Neuronal stem cell (in vitro differentiated cells): ENCODE data around the gene CROCC2.
A peak's percentile ranks its signal among the peaks of the same experiment; 100 is the strongest.

Experiments used
- DNase-seq: peaks from one replicate; pipeline ENCODE4 v3.0.0-alpha.2; 2013; ENCODE audit warnings: low spot score
- H2AFZ ChIP-seq: one replicate; pipeline ENCODE4 v1.6.1; 2013; ENCODE audit warnings: mild to moderate bottlenecking, low read length, inconsistent platforms
- H2AK5ac ChIP-seq: 2 replicates; pipeline ENCODE4 v1.6.1; 2013; ENCODE audit warnings: low read depth, mild to moderate bottlenecking, inconsistent platforms, low read length, moderate library complexity, mixed read lengths
- H2BK120ac ChIP-seq: 2 replicates; pipeline ENCODE4 v1.6.1; 2013; ENCODE audit warnings: low read depth, mild to moderate bottlenecking, inconsistent platforms, low read length, moderate library complexity, mixed read lengths
- H2BK12ac ChIP-seq: one replicate; pipeline ENCODE4 v1.6.1; 2013; ENCODE audit warnings: low read length, inconsistent platforms
- H2BK15ac ChIP-seq: 2 replicates; pipeline ENCODE4 v1.6.1; 2013; ENCODE audit warnings: mild to moderate bottlenecking, low read length, inconsistent platforms, mixed read lengths
- H2BK5ac ChIP-seq: one replicate; pipeline ENCODE4 v1.6.1; 2013; ENCODE audit warnings: inconsistent platforms, mild to moderate bottlenecking, low read length, moderate library complexity
- H3K14ac ChIP-seq: one replicate; pipeline ENCODE4 v1.6.1; 2013; ENCODE audit warnings: low read length, inconsistent platforms
- H3K18ac ChIP-seq: 2 replicates; pipeline ENCODE4 v1.6.1; 2013; ENCODE audit warnings: low read length, inconsistent platforms
- H3K23ac ChIP-seq: 2 replicates; pipeline ENCODE4 v1.6.1; 2013; ENCODE audit warnings: low read depth, mild to moderate bottlenecking, mixed read lengths, low read length, inconsistent platforms; ENCODE audit not compliant: poor library complexity
- H3K27ac ChIP-seq: replicated peaks from 3 replicates; pipeline ENCODE4 v1.5.1; 2013; ENCODE audit warnings: low read length, inconsistent platforms
- H3K27me3 ChIP-seq, 3 experiments: 2 replicates each; pipeline ENCODE4 v1.6.1; 2013; ENCODE audit warnings: low read length in 3 of 3, mild to moderate bottlenecking in 2 of 3, inconsistent platforms in 1 of 3, low read depth in 1 of 3, mixed read lengths in 1 of 3, moderate library complexity in 1 of 3; ENCODE audit not compliant: control insufficient read depth in 3 of 3, insufficient read depth in 3 of 3
- H3K36me3 ChIP-seq, 2 donors: replicated peaks in 1 of 2; 2 replicates each; pipeline ENCODE4 v1.6.1; 2013; ENCODE audit warnings: low read length in 2 of 2; ENCODE audit not compliant: control insufficient read depth in 2 of 2, insufficient read depth in 2 of 2
- H3K4ac ChIP-seq: 2 replicates; pipeline ENCODE4 v1.6.1; 2013; ENCODE audit warnings: inconsistent platforms, mild to moderate bottlenecking, low read length, moderate library complexity
- H3K4me1 ChIP-seq, 2 donors: 1 replicate in 1 of 2; 2 replicates in 1 of 2; pipeline ENCODE4 v1.6.1; 2013; ENCODE audit warnings: low read length in 2 of 2, low read depth in 1 of 2; ENCODE audit not compliant: control insufficient read depth in 2 of 2, insufficient read depth in 1 of 2
- H3K4me2 ChIP-seq: one replicate; pipeline ENCODE4 v1.6.1; 2013; ENCODE audit warnings: mild to moderate bottlenecking, low read length, inconsistent platforms; ENCODE audit not compliant: insufficient read depth, poor library complexity, severe bottlenecking
- H3K4me3 ChIP-seq, 2 donors: 2 replicates each; pipeline ENCODE4 v1.5.1; 2013; ENCODE audit warnings: low read length in 2 of 2, mild to moderate bottlenecking in 2 of 2, inconsistent platforms in 1 of 2, moderate library complexity in 1 of 2
- H3K79me1 ChIP-seq: one replicate; pipeline ENCODE4 v1.6.1; 2013; ENCODE audit warnings: low read depth, mild to moderate bottlenecking, inconsistent platforms, low read length, moderate library complexity
- H3K9ac ChIP-seq: one replicate; pipeline ENCODE4 v1.6.1; 2013; ENCODE audit warnings: mild to moderate bottlenecking, low read depth, low read length, inconsistent platforms; ENCODE audit not compliant: poor library complexity
- H3K9me3 ChIP-seq, 2 donors: replicated peaks in 1 of 2; 2 replicates each; pipeline versions ENCODE3 to v1.6.1; 2013; ENCODE audit warnings: low read length in 2 of 2, mild to moderate bottlenecking in 2 of 2, inconsistent platforms in 1 of 2, low read depth in 1 of 2, mixed read lengths in 1 of 2, moderate library complexity in 1 of 2; ENCODE audit not compliant: control insufficient read depth in 2 of 2, insufficient read depth in 1 of 2
- H4K8ac ChIP-seq: one replicate; pipeline ENCODE4 v1.6.1; 2013; ENCODE audit warnings: low read depth, mild to moderate bottlenecking, inconsistent platforms, low read length, moderate library complexity
- H4K91ac ChIP-seq: one replicate; pipeline ENCODE4 v1.6.1; 2013; ENCODE audit warnings: low read length, low read depth, mild to moderate bottlenecking, inconsistent platforms; ENCODE audit not compliant: poor library complexity
- WGBS, 2 donors: extraction: QIAGEN DNeasy Blood & Tissue Kit; methylation state at CpG; one replicate each; pipeline ENCODE4 v1.1.7; 2013; ENCODE audit warnings: missing lambda C conversion rate in 2 of 2, mixed read lengths in 1 of 2; ENCODE audit not compliant: insufficient read length in 2 of 2, insufficient replicate concordance in 1 of 2; ENCODE audit errors: extremely low coverage in 2 of 2; 5-methylcytosine and 5-hydroxymethylcytosine counted together

The CROCC2 gene

GRCh38 chr2:241035818-241036396 is 129.8 kb downstream of the CROCC2 start:
- peak overlapping the region in 1 of 2 donors; percentile 74 for H3K4me3 ChIP-seq
- no peaks in the 10 kb centered on the region for H3K36me3 ChIP-seq
- no peak overlapping the region for H2BK12ac ChIP-seq
- H3K79me1 ChIP-seq = no peaks in the 10 kb centered on the region
- no peak overlapping the region for H3K4ac ChIP-seq
- no peak overlapping the region for H4K91ac ChIP-seq
- H3K14ac ChIP-seq = no peak overlapping the region
- no peak overlapping the region for H2BK120ac ChIP-seq
- H3K9ac ChIP-seq = no peak overlapping the region
- no peaks in the 10 kb centered on the region for H3K9me3 ChIP-seq
- no peak overlapping the region for H3K27ac ChIP-seq
- H3K4me2 ChIP-seq = peak overlapping the region; percentile 91
- H2BK5ac ChIP-seq = peak overlapping the region; percentile 66
- no peak overlapping the region for H4K8ac ChIP-seq
- peak overlapping the region; percentile 95 for H3K18ac ChIP-seq
- peak overlapping the region; percentile 81 for H2AK5ac ChIP-seq
- H2AFZ ChIP-seq = peak overlapping the region; percentile 61
- no CpG with 5 or more reads among the region's 39 CpGs for WGBS, 2 donors
- H3K27me3 ChIP-seq = peaks cover 0 to 76% (median 24%) of the 10 kb centered on the region in 3 experiments
- DNase-seq = no peak
- H3K4me1 ChIP-seq = peaks cover 5 to 14% of the 10 kb centered on the region in 2 donors
- peak overlapping the region; percentile 97 for H2BK15ac ChIP-seq
- H3K23ac ChIP-seq = no peak overlapping the region

- Histone ChIP-seq H3K27ac (no peak overlapping the region), H2BK12ac (peak overlapping the region; percentile 94), H3K9ac (peak overlapping the region; percentile 84), H3K14ac (peak overlapping the region; percentile 94), H2BK5ac (peak overlapping the region; percentile 90), H3K9me3 (no peaks in the 10 kb centered on the region), H3K4ac (no peak overlapping the region), H2BK120ac (no peak overlapping the region), H3K4me3 (peak overlapping the region in 1 of 2 donors; percentile 74), H3K27me3 (peaks cover 0 to 76% (median 24%) of the 10 kb centered on the region in 3 experiments), H2BK15ac (peak overlapping the region; percentile 97), H3K23ac (peak overlapping the region; percentile 85), H3K4me2 (peak overlapping the region; percentile 91), H3K18ac (peak overlapping the region; percentile 95), H3K79me1 (no peaks in the 10 kb centered on the region), H2AFZ (peak overlapping the region; percentile 61), H2AK5ac (peak overlapping the region; percentile 81), H4K8ac (no peak overlapping the region), H3K4me1 (peaks cover 5 to 14% of the 10 kb centered on the region in 2 donors), H3K36me3 (no peaks in the 10 kb centered on the region), H4K91ac (no peak overlapping the region)
- WGBS, 2 donors = no CpG with 5 or more reads among the region's 36 CpGs
- peak; percentile 56 for DNase-seq
Observed at GRCh38 chr2:241036397-241036963, 130.3 kb downstream of the CROCC2 start.

GRCh38 chr2:241036964-241037421 is 130.9 kb downstream of the CROCC2 start:
- Histone ChIP-seq H2BK12ac (peak overlapping the region; percentile 94), H3K27ac (no peak overlapping the region), H3K18ac (peak overlapping the region; percentile 95), H2BK120ac (no peak overlapping the region), H3K79me1 (no peaks in the 10 kb centered on the region), H2AK5ac (peak overlapping the region; percentile 59), H2BK15ac (peak overlapping the region; percentile 71), H3K4me2 (peak overlapping the region; percentile 91), H3K27me3 (peaks cover 0 to 76% (median 24%) of the 10 kb centered on the region in 3 experiments), H3K14ac (peak overlapping the region; percentile 94), H3K4me1 (peaks cover 5 to 14% of the 10 kb centered on the region in 2 donors), H3K9ac (peak overlapping the region; percentile 84), H3K4ac (no peak overlapping the region), H2BK5ac (peak overlapping the region; percentile 90), H4K8ac (no peak overlapping the region), H3K23ac (peak overlapping the region; percentile 85), H2AFZ (no peak overlapping the region), H3K4me3 (peak overlapping the region in 1 of 2 donors; percentile 74), H3K36me3 (no peaks in the 10 kb centered on the region), H4K91ac (no peak overlapping the region), H3K9me3 (no peaks in the 10 kb centered on the region)
- no CpG with 5 or more reads among the region's 18 CpGs for WGBS, 2 donors
- no peak for DNase-seq

- Histone ChIP-seq H2AK5ac (peak overlapping the region; percentile 59), H2BK15ac (peak overlapping the region; percentile 71), H2AFZ (no peak overlapping the region), H3K23ac (no peak overlapping the region), H3K27me3 (peaks cover 0 to 78% (median 24%) of the 10 kb centered on the region in 3 experiments), H4K8ac (no peak overlapping the region), H3K9ac (no peak overlapping the region), H2BK120ac (peak overlapping the region; percentile 72), H3K18ac (peak overlapping the region; percentile 15), H3K4me1 (peaks cover 5 to 14% of the 10 kb centered on the region in 2 donors), H2BK12ac (peak overlapping the region; percentile 2), H3K79me1 (no peaks in the 10 kb centered on the region), H4K91ac (peak overlapping the region; percentile 72), H3K4me3 (no peak overlapping the region), H2BK5ac (peak overlapping the region; percentile 90), H3K14ac (peak overlapping the region; percentile 56), H3K36me3 (no peaks in the 10 kb centered on the region), H3K4me2 (no peak overlapping the region), H3K4ac (peak overlapping the region; percentile 37), H3K9me3 (no peaks in the 10 kb centered on the region), H3K27ac (no peak overlapping the region)
- DNase-seq = no peak
- no CpG with 5 or more reads among the region's 9 CpGs for WGBS, 2 donors
Observed at GRCh38 chr2:241037498-241037897, 131.4 kb downstream of the CROCC2 start.
